CD14-positive monocyte (primary cell): ENCODE results near the gene C10orf71. TPM values are rescaled to one million over a fixed set of nuclear protein-coding genes. Genes with fewer than 3 reads are reported as not detected.

Source experiments
- DNase-seq, 3 donors: peaks; one replicate each; pipeline ENCODE4 v3.0.0-alpha.2; 2011 to 2022
- H2AFZ ChIP-seq: 2 replicates; pipeline ENCODE4 v1.6.0; 2012; ENCODE audit warnings: mild to moderate bottlenecking, low read depth, low read length, inconsistent platforms; ENCODE audit not compliant: insufficient read depth, poor library complexity, severe bottlenecking
- H3K27ac ChIP-seq, 2 donors: 1 replicate in 1 of 2; 2 replicates in 1 of 2; pipeline ENCODE4 v1.5.1; 2012 to 2013; ENCODE audit warnings: low read length in 2 of 2, control low read depth in 1 of 2, inconsistent platforms in 1 of 2, low read depth in 1 of 2, mild to moderate bottlenecking in 1 of 2
- H3K27me3 ChIP-seq, 2 donors: one replicate each; pipeline versions ENCODE4 v1.6.0 to v1.6.1; 2011 to 2013; ENCODE audit warnings: low read length in 2 of 2; ENCODE audit not compliant: control insufficient read depth in 2 of 2, insufficient read depth in 2 of 2
- H3K36me3 ChIP-seq, 2 donors: replicated peaks in 1 of 2; 1 replicate in 1 of 2; 2 replicates in 1 of 2; pipeline versions ENCODE4 v1.5.1 to v1.6.1; 2012 to 2013; ENCODE audit warnings: low read length in 2 of 2, control low read depth in 1 of 2, inconsistent platforms in 1 of 2, mild to moderate bottlenecking in 1 of 2; ENCODE audit not compliant: insufficient read depth in 2 of 2, control insufficient read depth in 1 of 2
- H3K4me1 ChIP-seq, 2 donors: 1 replicate in 1 of 2; 2 replicates in 1 of 2; pipeline versions ENCODE4 v1.5.1 to v1.6.1; 2012 to 2013; ENCODE audit warnings: low read length in 2 of 2, control low read depth in 1 of 2, inconsistent platforms in 1 of 2, mild to moderate bottlenecking in 1 of 2, moderate library complexity in 1 of 2; ENCODE audit not compliant: insufficient read depth in 2 of 2, control insufficient read depth in 1 of 2
- H3K4me2 ChIP-seq: replicated peaks from 2 replicates; pipeline ENCODE3; 2012; ENCODE audit warnings: low read length, moderate library complexity, mild to moderate bottlenecking; ENCODE audit not compliant: poor library complexity, severe bottlenecking; ENCODE audit errors: extremely low read depth
- H3K4me3 ChIP-seq, 3 experiments: fragments of 200-600 bp in 1 of 3; sonication (generic) in 1 of 3; replicated peaks in 1 of 3; 1 replicate in 2 of 3; 2 replicates in 1 of 3; pipeline ENCODE4 v1.5.1; 2011 to 2013; ENCODE audit warnings: low read length in 3 of 3, mild to moderate bottlenecking in 3 of 3, control low read depth in 2 of 3, low read depth in 2 of 3, inconsistent platforms in 1 of 3, moderate library complexity in 1 of 3
- H3K79me2 ChIP-seq: 2 replicates; pipeline ENCODE4 v1.6.0; 2012; ENCODE audit warnings: mild to moderate bottlenecking, control low read depth, inconsistent platforms, low read length, moderate library complexity; ENCODE audit not compliant: insufficient read depth
- H3K9ac ChIP-seq: 2 replicates; pipeline ENCODE4 v1.6.0; 2017; ENCODE audit warnings: low read length, mild to moderate bottlenecking; ENCODE audit not compliant: insufficient read depth, poor library complexity, severe bottlenecking
- H3K9me3 ChIP-seq, 2 donors: replicated peaks in 1 of 2; 1 replicate in 1 of 2; 2 replicates in 1 of 2; pipeline versions ENCODE4 v1.5.1 to v1.6.1; 2012 to 2013; ENCODE audit warnings: low read length in 2 of 2, control low read depth in 1 of 2; ENCODE audit not compliant: control insufficient read depth in 1 of 2, insufficient read depth in 1 of 2
- H4K20me1 ChIP-seq: 2 replicates; pipeline ENCODE4 v1.6.0; 2012; ENCODE audit warnings: mild to moderate bottlenecking, low read length, control low read depth, moderate library complexity; ENCODE audit not compliant: insufficient read depth
- H3K27ac Mint-ChIP-seq, 7 donors: one replicate each; pipeline ENCODE4 v1.8.0; 2020; ENCODE audit warnings: mild to moderate bottlenecking in 7 of 7, mixed read lengths in 7 of 7, moderate library complexity in 6 of 7, inconsistent platforms in 2 of 7
- H3K27me3 Mint-ChIP-seq, 3 donors: one replicate each; pipeline ENCODE4 v1.8.0; 2021 to 2022; ENCODE audit warnings: low read depth in 3 of 3, mild to moderate bottlenecking in 3 of 3, mixed read lengths in 3 of 3, moderate library complexity in 3 of 3, inconsistent platforms in 1 of 3
- H3K36me3 Mint-ChIP-seq, 2 donors: one replicate each; pipeline ENCODE4 v1.8.0; 2020; ENCODE audit warnings: mixed read lengths in 2 of 2, inconsistent platforms in 1 of 2, mild to moderate bottlenecking in 1 of 2
- H3K4me1 Mint-ChIP-seq: one replicate; pipeline ENCODE4 v1.8.0; 2020; ENCODE audit warnings: mild to moderate bottlenecking, mixed read lengths
- H3K4me3 Mint-ChIP-seq, 2 donors: one replicate each; pipeline ENCODE4 v1.8.0; 2020; ENCODE audit warnings: mild to moderate bottlenecking in 2 of 2, mixed read lengths in 2 of 2, moderate library complexity in 1 of 2
- H3K9me3 Mint-ChIP-seq, 7 donors: one replicate each; pipeline ENCODE4 v1.8.0; 2020 to 2022; ENCODE audit warnings: mixed read lengths in 7 of 7, mild to moderate bottlenecking in 6 of 7, moderate library complexity in 6 of 7, inconsistent platforms in 2 of 7
- WGBS: methylation state at CpG from one replicate; pipeline ENCODE4 v1.1.5; 2013; ENCODE audit warnings: missing lambda C conversion rate; ENCODE audit not compliant: insufficient coverage; 5-methylcytosine and 5-hydroxymethylcytosine counted together
- intact Hi-C, 2 donors: fragments of 100-400 bp; cut with micrococcal nuclease; formaldehyde crosslinking; loops; one replicate each; pipeline versions ENCODE4 v1.15.0 to v1.15.1; 2023
- polyA plus RNA-seq, 3 donors: library from polyadenylated mRNA; depleted of rRNA in 1 of 3; unstranded in 2 of 3; stranded (reverse) in 1 of 3; fragments of 300-500 nt in 2 of 3; fragments of >200 nt in 1 of 3; fragmentation: Illumina TruSeq in 2 of 3; gene quantifications; 1 replicate in 2 of 3; 2 replicates in 1 of 3; pipeline ENCODE4 v1.2.3, GENCODE V29; 2012 to 2021
- TF ChIP-seq, protein P1 (sequence below): fragments of 200-600 bp; IDR thresholded peaks from one replicate; pipeline ENCODE4 v1.8.0; 2022; ENCODE audit warnings: antibody characterized with exemption, mild to moderate bottlenecking

The C10orf71 gene
- polyA plus RNA-seq, 3 donors, result not detected

- Histone ChIP-seq H3K27me3 (no peaks in the 10 kb centered on the region), H3K9me3 (no peaks in the 10 kb centered on the region), H3K36me3 (no peaks in the 10 kb centered on the region), H3K4me1 (peaks cover 31 to 37% of the 10 kb centered on the region in 2 donors), H3K27ac (no peak overlapping the region), H2AFZ (no peak overlapping the region), H3K79me2 (no peaks in the 10 kb centered on the region), H3K4me2 (no peak overlapping the region), H3K4me3 (no peak overlapping the region), H3K9ac (no peak overlapping the region), H4K20me1 (no peaks in the 10 kb centered on the region)
- Mint-ChIP-seq H3K36me3 (peaks cover 0 to 3% of the 10 kb centered on the region in 2 donors), H3K27ac (no peak overlapping the region), H3K9me3 (peaks cover 0 to 3% (median 0%) of the 10 kb centered on the region in 7 donors), H3K27me3 (peaks cover 2 to 12% (median 3%) of the 10 kb centered on the region in 3 donors), H3K4me3 (no peak overlapping the region), H3K4me1 (peaks cover 31% of the 10 kb centered on the region)
- TF ChIP-seq, protein P1, sequence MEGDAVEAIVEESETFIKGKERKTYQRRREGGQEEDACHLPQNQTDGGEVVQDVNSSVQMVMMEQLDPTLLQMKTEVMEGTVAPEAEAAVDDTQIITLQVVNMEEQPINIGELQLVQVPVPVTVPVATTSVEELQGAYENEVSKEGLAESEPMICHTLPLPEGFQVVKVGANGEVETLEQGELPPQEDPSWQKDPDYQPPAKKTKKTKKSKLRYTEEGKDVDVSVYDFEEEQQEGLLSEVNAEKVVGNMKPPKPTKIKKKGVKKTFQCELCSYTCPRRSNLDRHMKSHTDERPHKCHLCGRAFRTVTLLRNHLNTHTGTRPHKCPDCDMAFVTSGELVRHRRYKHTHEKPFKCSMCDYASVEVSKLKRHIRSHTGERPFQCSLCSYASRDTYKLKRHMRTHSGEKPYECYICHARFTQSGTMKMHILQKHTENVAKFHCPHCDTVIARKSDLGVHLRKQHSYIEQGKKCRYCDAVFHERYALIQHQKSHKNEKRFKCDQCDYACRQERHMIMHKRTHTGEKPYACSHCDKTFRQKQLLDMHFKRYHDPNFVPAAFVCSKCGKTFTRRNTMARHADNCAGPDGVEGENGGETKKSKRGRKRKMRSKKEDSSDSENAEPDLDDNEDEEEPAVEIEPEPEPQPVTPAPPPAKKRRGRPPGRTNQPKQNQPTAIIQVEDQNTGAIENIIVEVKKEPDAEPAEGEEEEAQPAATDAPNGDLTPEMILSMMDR, result no peak
- 90% methylated on average over 6 of the region's 8 CpGs for WGBS
- intact Hi-C loops, result loop anchor here in 1 of 2 donors (10.0 kb wide), 1 partner anchor 50 kb away; no protein-coding TSS in a partner anchor
- DNase-seq, result no peak
Observed at GRCh38 chr10:49364747-49365146, 65.8 kb downstream of the C10orf71 start.

DNA sequence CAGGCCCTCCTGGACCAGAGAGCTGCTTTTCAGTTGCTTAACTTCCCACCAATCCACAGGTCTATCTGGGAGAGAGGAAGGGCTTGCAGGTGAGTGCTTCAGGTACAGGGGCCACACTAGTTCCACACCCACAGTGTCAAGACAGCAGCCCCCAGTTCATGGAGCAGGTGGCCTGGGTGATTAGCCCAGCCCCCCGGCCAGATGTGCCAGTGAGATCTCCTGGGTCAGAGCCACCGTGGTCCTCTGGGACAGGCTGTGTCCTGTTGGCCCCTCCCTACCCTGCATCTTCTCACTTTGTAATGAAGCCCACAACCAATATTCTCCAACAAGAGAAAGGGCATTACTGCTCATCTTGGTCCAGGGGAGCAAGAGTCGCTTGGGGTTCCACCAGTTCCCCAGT is 66.3 kb downstream of the C10orf71 start:
- Histone ChIP-seq H3K4me3 (no peak overlapping the region), H3K79me2 (no peaks in the 10 kb centered on the region), H3K27ac (no peak overlapping the region), H3K4me2 (no peak overlapping the region), H3K9ac (no peak overlapping the region), H3K27me3 (no peaks in the 10 kb centered on the region), H3K9me3 (no peaks in the 10 kb centered on the region), H4K20me1 (no peaks in the 10 kb centered on the region), H3K36me3 (no peaks in the 10 kb centered on the region), H3K4me1 (peaks cover 26 to 33% of the 10 kb centered on the region in 2 donors), H2AFZ (no peak overlapping the region)
- WGBS, result 71% methylated on average over 3 of the region's 3 CpGs
- peaks cover 0 to 3% of the 10 kb centered on the region in 2 donors for H3K36me3 Mint-ChIP-seq
- H3K4me1 Mint-ChIP-seq, result peaks cover 26% of the 10 kb centered on the region
- peaks cover 0 to 3% (median 0%) of the 10 kb centered on the region in 7 donors for H3K9me3 Mint-ChIP-seq
- intact Hi-C loops, result loop anchor here in 1 of 2 donors (10.0 kb wide), 1 partner anchor 50 kb away; no protein-coding TSS in a partner anchor
- H3K4me3 Mint-ChIP-seq, result no peak overlapping the region
- no peak overlapping the region for H3K27ac Mint-ChIP-seq
- H3K27me3 Mint-ChIP-seq, result peaks cover 2 to 12% (median 4%) of the 10 kb centered on the region in 3 donors
- TF ChIP-seq, protein P1, result no peak
- peak in 1 of 3 donors; percentile 2 for DNase-seq
